Caco-2 (cell line): ENCODE measurements around the gene RTN4RL1. TPM values are rescaled to one million over a fixed set of nuclear protein-coding genes. Genes with fewer than 3 reads are reported as not detected.

Source experiments
- BruUV-seq: library from RNA; stranded (reverse); fragments of 400-500 nt; replicated peaks from 2 replicates; lab custom pipeline; 2021; lab: Mats Ljungman, UMichigan
- CTCF ChIA-PET: fragments of 300-600 bp; sonication (Branson Sonifier 250); formaldehyde crosslinking; loops from one replicate; lab custom pipeline; 2022; ENCODE audit warnings: antibody characterized with exemption; lab: Charles Lee
- POLR2A ChIA-PET: fragments of 300-600 bp; sonication (Branson Sonifier 250); formaldehyde crosslinking; loops from one replicate; lab custom pipeline; 2022; ENCODE audit warnings: antibody characterized with exemption; lab: Charles Lee
- DNase-seq, 2 experiments: peaks; one replicate each; pipeline versions ENCODE4 v3.0.0 to v3.0.0-alpha.2; 2020 to 2022
- H3K27me3 ChIP-seq: replicated peaks from 2 replicates; pipeline ENCODE4 v1.6.0; 2011; ENCODE audit warnings: low read length; ENCODE audit not compliant: control insufficient read depth, insufficient read depth
- H3K36me3 ChIP-seq: 2 replicates; pipeline ENCODE4 v1.5.1; 2011; ENCODE audit warnings: low read length; ENCODE audit not compliant: control insufficient read depth, insufficient read depth
- H3K4me1 ChIP-seq: fragments of 250-450 bp; sonication (Bioruptor Pico); 2 replicates; pipeline ENCODE4 v1.5.1; 2020; ENCODE audit warnings: mild to moderate bottlenecking
- H3K4me3 ChIP-seq: 2 replicates; pipeline ENCODE4 v1.5.1; 2011; ENCODE audit warnings: low read depth, mild to moderate bottlenecking, control low read depth, low read length
- H3K9me3 ChIP-seq: fragments of 250-450 bp; sonication (Bioruptor Pico); 2 replicates; pipeline ENCODE4 v1.5.1; 2020; ENCODE audit warnings: mild to moderate bottlenecking, moderate library complexity
- H3K27ac Mint-ChIP-seq: one replicate; pipeline ENCODE4 v1.8.0; 2022; ENCODE audit warnings: mixed read lengths; ENCODE audit not compliant: unreplicated experiment
- H3K27me3 Mint-ChIP-seq: one replicate; pipeline ENCODE4 v1.8.0; 2022; ENCODE audit warnings: mixed read lengths; ENCODE audit not compliant: insufficient read depth, unreplicated experiment
- H3K36me3 Mint-ChIP-seq: one replicate; pipeline ENCODE4 v1.8.0; 2022; ENCODE audit warnings: mild to moderate bottlenecking, mixed read lengths; ENCODE audit not compliant: insufficient read depth, unreplicated experiment
- H3K4me1 Mint-ChIP-seq: one replicate; pipeline ENCODE4 v1.8.0; 2022; ENCODE audit warnings: low read depth, mixed read lengths; ENCODE audit not compliant: unreplicated experiment
- H3K4me3 Mint-ChIP-seq: one replicate; pipeline ENCODE4 v1.8.0; 2022; ENCODE audit warnings: mild to moderate bottlenecking, moderate library complexity, mixed read lengths; ENCODE audit not compliant: unreplicated experiment
- H3K9me3 Mint-ChIP-seq: one replicate; pipeline ENCODE4 v1.8.0; 2022; ENCODE audit warnings: mixed read lengths; ENCODE audit not compliant: unreplicated experiment
- CTCF ChIP-seq, 2 experiments: fragments of 200-600 bp in 1 of 2; IDR thresholded peaks; 1 replicate in 1 of 2; 2 replicates in 1 of 2; pipeline versions ENCODE4 v1.5.1 to v1.8.0; 2011 to 2022; ENCODE audit warnings: antibody characterized with exemption in 1 of 2, control low read depth in 1 of 2, inconsistent platforms in 1 of 2, low read depth in 1 of 2, low read length in 1 of 2, mild to moderate bottlenecking in 1 of 2, moderate library complexity in 1 of 2; ENCODE audit not compliant: insufficient read depth in 1 of 2, severe bottlenecking in 1 of 2, unreplicated experiment in 1 of 2
- intact Hi-C: fragments of 100-400 bp; cut with micrococcal nuclease; formaldehyde crosslinking; loops from one replicate; pipeline ENCODE4 v1.10.0; 2022; ENCODE audit not compliant: unreplicated experiment
- total RNA-seq: library from RNA; stranded (reverse); gene quantifications from 2 replicates; pipeline ENCODE4 v1.2.3, GENCODE V29; 2022

Gene RTN4RL1
- total RNA-seq, 1 experiment from 2014 or later = 0.54 TPM

DNA sequence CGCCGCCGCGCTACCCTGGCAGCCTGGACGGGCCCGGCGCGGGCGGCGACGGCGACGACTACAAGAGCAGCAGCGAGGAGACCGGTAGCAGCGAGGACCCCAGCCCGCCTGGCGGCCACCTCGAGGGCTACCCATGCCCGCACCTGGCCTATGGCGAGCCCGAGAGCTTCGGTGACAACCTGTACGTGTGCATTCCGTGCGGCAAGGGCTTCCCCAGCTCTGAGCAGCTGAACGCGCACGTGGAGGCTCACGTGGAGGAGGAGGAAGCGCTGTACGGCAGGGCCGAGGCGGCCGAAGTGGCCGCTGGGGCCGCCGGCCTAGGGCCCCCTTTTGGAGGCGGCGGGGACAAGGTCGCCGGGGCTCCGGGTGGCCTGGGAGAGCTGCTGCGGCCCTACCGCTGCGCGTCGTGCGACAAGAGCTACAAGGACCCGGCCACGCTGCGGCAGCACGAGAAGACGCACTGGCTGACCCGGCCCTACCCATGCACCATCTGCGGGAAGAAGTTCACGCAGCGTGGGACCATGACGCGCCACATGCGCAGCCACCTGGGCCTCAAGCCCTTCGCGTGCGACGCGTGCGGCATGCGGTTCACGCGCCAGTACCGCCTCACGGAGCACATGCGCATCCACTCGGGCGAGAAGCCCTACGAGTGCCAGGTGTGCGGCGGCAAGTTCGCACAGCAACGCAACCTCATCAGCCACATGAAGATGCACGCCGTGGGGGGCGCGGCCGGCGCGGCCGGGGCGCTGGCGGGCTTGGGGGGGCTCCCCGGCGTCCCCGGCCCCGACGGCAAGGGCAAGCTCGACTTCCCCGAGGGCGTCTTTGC is 32.8 kb upstream of the RTN4RL1 start:
- H3K9me3 ChIP-seq = no peaks in the 10 kb centered on the region
- H3K4me1 ChIP-seq = peaks cover 5% of the 10 kb centered on the region; the same call in 1 of the 2 replicates
- BruUV-seq = no TSS peak
- Mint-ChIP-seq H3K4me3 (no peak overlapping the region), H3K27me3 (peaks cover 2% of the 10 kb centered on the region), H3K9me3 (no peaks in the 10 kb centered on the region), H3K27ac (no peak overlapping the region), H3K4me1 (no peaks in the 10 kb centered on the region), H3K36me3 (peaks cover 16% of the 10 kb centered on the region)
- H3K4me3 ChIP-seq = no peak overlapping the region
- H3K27me3 ChIP-seq = no peaks in the 10 kb centered on the region
- ChIA-PET CTCF (interaction anchor here (0.5 to 1.1 kb wide), 2 partner anchors 9 to 225 kb away, joined by 3 read pairs; no protein-coding TSS in a partner anchor), POLR2A (interaction anchor here (0.6 kb wide), 1 partner anchor 55 kb away, joined by 4 read pairs; no protein-coding TSS in a partner anchor)
- no peak for TF ChIP-seq CTCF (IDR thresholded peaks at IDR 0.05; ENCODE audit: insufficient read depth in 1 of 2, low read depth in 1 of 2, low read length in 1 of 2, severe bottlenecking in 1 of 2, unreplicated experiment in 1 of 2)
- intact Hi-C loops = loop anchor here (10.0 kb wide), 1 partner anchor 227 kb away; no protein-coding TSS in a partner anchor
- DNase-seq = no peak
- H3K36me3 ChIP-seq = no peaks in the 10 kb centered on the region

DNA sequence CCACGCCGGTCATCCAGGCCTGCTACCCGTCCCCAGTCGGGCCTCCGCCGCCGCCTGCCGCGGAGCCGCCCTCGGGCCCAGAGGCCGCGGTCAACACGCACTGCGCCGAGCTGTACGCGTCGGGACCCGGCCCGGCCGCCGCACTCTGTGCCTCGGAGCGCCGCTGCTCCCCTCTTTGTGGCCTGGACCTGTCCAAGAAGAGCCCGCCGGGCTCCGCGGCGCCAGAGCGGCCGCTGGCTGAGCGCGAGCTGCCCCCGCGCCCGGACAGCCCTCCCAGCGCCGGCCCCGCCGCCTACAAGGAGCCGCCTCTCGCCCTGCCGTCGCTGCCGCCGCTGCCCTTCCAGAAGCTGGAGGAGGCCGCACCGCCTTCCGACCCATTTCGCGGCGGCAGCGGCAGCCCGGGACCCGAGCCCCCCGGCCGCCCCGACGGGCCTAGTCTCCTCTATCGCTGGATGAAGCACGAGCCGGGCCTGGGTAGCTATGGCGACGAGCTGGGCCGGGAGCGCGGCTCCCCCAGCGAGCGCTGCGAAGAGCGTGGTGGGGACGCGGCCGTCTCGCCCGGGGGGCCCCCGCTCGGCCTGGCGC is 32.1 kb upstream of the RTN4RL1 start:
- CTCF ChIA-PET = no interaction called here
- H3K4me3 ChIP-seq = no peak overlapping the region
- H3K36me3 ChIP-seq = no peaks in the 10 kb centered on the region
- peaks cover 2% of the 10 kb centered on the region for H3K27me3 Mint-ChIP-seq
- no peaks in the 10 kb centered on the region for H3K4me1 Mint-ChIP-seq
- no peaks in the 10 kb centered on the region for H3K9me3 Mint-ChIP-seq
- no peak overlapping the region for H3K4me3 Mint-ChIP-seq
- POLR2A ChIA-PET = interaction anchor here (0.6 kb wide), 1 partner anchor 55 kb away, joined by 4 read pairs; no protein-coding TSS in a partner anchor
- no peak for DNase-seq
- H3K4me1 ChIP-seq = peaks cover 5% of the 10 kb centered on the region; the same call in 1 of the 2 replicates
- H3K36me3 Mint-ChIP-seq = peaks cover 16% of the 10 kb centered on the region
- H3K27ac Mint-ChIP-seq = no peak overlapping the region
- intact Hi-C loops = loop anchor here (10.0 kb wide), 1 partner anchor 228 kb away; no protein-coding TSS in a partner anchor
- no peak for TF ChIP-seq CTCF (IDR thresholded peaks at IDR 0.05; ENCODE audit: insufficient read depth in 1 of 2, low read depth in 1 of 2, low read length in 1 of 2, severe bottlenecking in 1 of 2, unreplicated experiment in 1 of 2)
- no peaks in the 10 kb centered on the region for H3K27me3 ChIP-seq
- no TSS peak for BruUV-seq
- H3K9me3 ChIP-seq = no peaks in the 10 kb centered on the region
